Activated CD8-positive, alpha-beta memory T cell treated with anti-CD3 and anti-CD28 coated beads for 1 hour (primary cell): ENCODE measurements around the gene ATN1.
A peak's percentile ranks its signal among the peaks of the same experiment; 100 is the strongest.

Experiments used
- DNase-seq, 2 donors: peaks; one replicate each; pipeline ENCODE4 v3.0.0-alpha.2; 2020; ENCODE audit warnings: low read depth in 1 of 2; ENCODE audit errors: extremely low read depth in 1 of 2

ATN1 gene

GRCh38 chr12:6944381-6945186 is 16.8 kb downstream of the ATN1 start:
- DNase-seq: peak; percentile 70 to 72

GRCh38 chr12:6945613-6946012 is 17.9 kb downstream of the ATN1 start:
- no peak for DNase-seq

GRCh38 chr12:6946033-6946919 is 18.5 kb downstream of the ATN1 start:
- no peak for DNase-seq

GRCh38 chr12:6946920-6947374 is 19.2 kb downstream of the ATN1 start:
- no peak for DNase-seq

- no peak for DNase-seq
Observed at GRCh38 chr12:6947615-6948014, 19.9 kb downstream of the ATN1 start.

GRCh38 chr12:6948873-6949594 is 21.3 kb downstream of the ATN1 start:
- no peak for DNase-seq

GRCh38 chr12:6950401-6950801 is 22.6 kb downstream of the ATN1 start:
- no peak for DNase-seq

GRCh38 chr12:6950811-6951540 is 23.2 kb downstream of the ATN1 start, which contains the start of gene PTPN6:
TSS of gene PTPN6 (plus strand) at chr12:6951356. CDS start at chr12:6951513, 157 bp downstream.
- no peak for DNase-seq

- DNase-seq: no peak
Observed at GRCh38 chr12:6951551-6952120, 23.9 kb downstream of the ATN1 start.

- DNase-seq: no peak
Observed at GRCh38 chr12:6952121-6952862, 24.5 kb downstream of the ATN1 start.

- no peak for DNase-seq
Observed at GRCh38 chr12:6952863-6953441, 25.2 kb downstream of the ATN1 start.

- peak; percentile 73 to 74 for DNase-seq
Observed at GRCh38 chr12:6953442-6954315, 25.9 kb downstream of the ATN1 start.

GRCh38 chr12:6954316-6955107 is 26.8 kb downstream of the ATN1 start:
- DNase-seq: no peak

GRCh38 chr12:6955108-6956020 is 27.6 kb downstream of the ATN1 start:
- DNase-seq: no peak

GRCh38 chr12:6956021-6956727 is 28.4 kb downstream of the ATN1 start:
- no peak for DNase-seq
